Measurements from ENCODE around the gene CREBBP.

CREBBP gene

GRCh38 chr16:3727806-3728381 is 152.6 kb downstream of the CREBBP start:
- Histone ChIP-seq H3K27ac (no peak overlapping the region), H3K4me3 (ENCODE audit: low read depth, low read length) (no peak overlapping the region), H3K9me3 (ENCODE audit: severe bottlenecking) (no peaks in the 10 kb centered on the region), H3K27me3 (ENCODE audit: insufficient read depth, low read depth, severe bottlenecking) (no peaks in the 10 kb centered on the region), H3K36me3 (peaks cover 56% of the 10 kb centered on the region)
- no peak for TF ChIP-seq CTCF (IDR thresholded peaks at IDR 0.05; ENCODE audit: low read depth, low read length)
- peak; percentile 39 for DNase-seq

GRCh38 chr16:3726021-3726687 is 154.4 kb downstream of the CREBBP start:
- no peak for TF ChIP-seq CTCF (IDR thresholded peaks at IDR 0.05; ENCODE audit: low read depth, low read length)
- peaks cover 39% of the 10 kb centered on the region for H3K36me3 ChIP-seq
- no peak overlapping the region for H3K27ac ChIP-seq
- DNase-seq, result no peak
- H3K27me3 ChIP-seq (ENCODE audit: insufficient read depth, low read depth, severe bottlenecking), result no peaks in the 10 kb centered on the region
- no peak overlapping the region for H3K4me3 ChIP-seq (ENCODE audit: low read depth, low read length)
- H3K9me3 ChIP-seq (ENCODE audit: severe bottlenecking), result no peaks in the 10 kb centered on the region

- Histone ChIP-seq H3K27ac (no peak overlapping the region), H3K9me3 (ENCODE audit: severe bottlenecking) (no peaks in the 10 kb centered on the region), H3K36me3 (peaks cover 30% of the 10 kb centered on the region), H3K27me3 (ENCODE audit: insufficient read depth, low read depth, severe bottlenecking) (no peaks in the 10 kb centered on the region), H3K4me3 (ENCODE audit: low read depth, low read length) (no peak overlapping the region)
- DNase-seq, result no peak
- TF ChIP-seq CTCF (IDR thresholded peaks at IDR 0.05; ENCODE audit: low read depth, low read length), result no peak
Measured at GRCh38 chr16:3725276-3725675, 155.2 kb downstream of the CREBBP start.

- H3K9me3 ChIP-seq (ENCODE audit: severe bottlenecking), result no peaks in the 10 kb centered on the region
- no peak for TF ChIP-seq CTCF (IDR thresholded peaks at IDR 0.05; ENCODE audit: low read depth, low read length)
- no peak overlapping the region for H3K4me3 ChIP-seq (ENCODE audit: low read depth, low read length)
- H3K36me3 ChIP-seq, result peaks cover 9% of the 10 kb centered on the region
- DNase-seq, result no peak
- H3K27me3 ChIP-seq (ENCODE audit: insufficient read depth, low read depth, severe bottlenecking), result no peaks in the 10 kb centered on the region
- H3K27ac ChIP-seq, result no peak overlapping the region
Measured at GRCh38 chr16:3722508-3722907, 158.0 kb downstream of the CREBBP start.

GRCh38 chr16:3720418-3720817 is 160.1 kb downstream of the CREBBP start:
- Histone ChIP-seq H3K36me3 (peaks cover 14% of the 10 kb centered on the region), H3K27me3 (ENCODE audit: insufficient read depth, low read depth, severe bottlenecking) (no peaks in the 10 kb centered on the region), H3K4me3 (ENCODE audit: low read depth, low read length) (no peak overlapping the region), H3K27ac (no peak overlapping the region), H3K9me3 (ENCODE audit: severe bottlenecking) (no peaks in the 10 kb centered on the region)
- DNase-seq, result no peak
- no peak for TF ChIP-seq CTCF (IDR thresholded peaks at IDR 0.05; ENCODE audit: low read depth, low read length)

- no peaks in the 10 kb centered on the region for H3K27me3 ChIP-seq (ENCODE audit: insufficient read depth, low read depth, severe bottlenecking)
- no peak overlapping the region for H3K4me3 ChIP-seq (ENCODE audit: low read depth, low read length)
- peaks cover 28% of the 10 kb centered on the region for H3K36me3 ChIP-seq
- no peaks in the 10 kb centered on the region for H3K9me3 ChIP-seq (ENCODE audit: severe bottlenecking)
- no peak for DNase-seq
- TF ChIP-seq CTCF (IDR thresholded peaks at IDR 0.05; ENCODE audit: low read depth, low read length), result no peak
- no peak overlapping the region for H3K27ac ChIP-seq
Measured at GRCh38 chr16:3718628-3719027, 161.9 kb downstream of the CREBBP start.

Measured in WERI-Rb-1 (cell line).